Esophagus muscularis mucosa (tissue), 4 donors: ENCODE results near the gene LCN6.

Experiments used
- CTCF ChIP-seq, 3 experiments: fragments of 200-600 bp in 2 of 3; fragments of 450-650 bp in 1 of 3; sonication (generic) in 2 of 3; IDR thresholded peaks; one replicate each; pipeline ENCODE4 v1.5.1; 2017 to 2019; ENCODE audit warnings: antibody characterized with exemption in 3 of 3, mild to moderate bottlenecking in 2 of 3, moderate library complexity in 1 of 3
- EP300 ChIP-seq: sonication (generic); formaldehyde crosslinking; IDR thresholded peaks from one replicate; pipeline ENCODE4 v1.6.1; 2017; ENCODE audit warnings: antibody characterized with exemption
- POLR2A ChIP-seq: fragments of 450-650 bp; IDR thresholded peaks from one replicate; pipeline ENCODE4 v1.6.1; 2017; ENCODE audit warnings: antibody characterized with exemption, moderate library complexity, mild to moderate bottlenecking, low read depth
- POLR2AphosphoS5 ChIP-seq, 2 donors: sonication (generic); formaldehyde crosslinking; IDR thresholded peaks; one replicate each; pipeline ENCODE4 v1.6.1; 2017; ENCODE audit warnings: antibody characterized with exemption in 2 of 2

- TF ChIP-seq POLR2A (no peak), CTCF (IDR thresholded peaks at IDR 0.05) (no peak), POLR2AphosphoS5 (IDR thresholded peaks at IDR 0.05) (no peak), EP300 (no peak)
Measured at GRCh38 chr9:136696502-136696901, 51.8 kb downstream of the LCN6 start.
